SIG-M5 (cell line): ENCODE measurements around the gene VEGFC.

Experiments used
- DNase-seq: peaks from one replicate; lab custom pipeline; 2025; lab: John Stamatoyannopoulos, UW

The VEGFC gene, protein sequence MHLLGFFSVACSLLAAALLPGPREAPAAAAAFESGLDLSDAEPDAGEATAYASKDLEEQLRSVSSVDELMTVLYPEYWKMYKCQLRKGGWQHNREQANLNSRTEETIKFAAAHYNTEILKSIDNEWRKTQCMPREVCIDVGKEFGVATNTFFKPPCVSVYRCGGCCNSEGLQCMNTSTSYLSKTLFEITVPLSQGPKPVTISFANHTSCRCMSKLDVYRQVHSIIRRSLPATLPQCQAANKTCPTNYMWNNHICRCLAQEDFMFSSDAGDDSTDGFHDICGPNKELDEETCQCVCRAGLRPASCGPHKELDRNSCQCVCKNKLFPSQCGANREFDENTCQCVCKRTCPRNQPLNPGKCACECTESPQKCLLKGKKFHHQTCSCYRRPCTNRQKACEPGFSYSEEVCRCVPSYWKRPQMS

DNA sequence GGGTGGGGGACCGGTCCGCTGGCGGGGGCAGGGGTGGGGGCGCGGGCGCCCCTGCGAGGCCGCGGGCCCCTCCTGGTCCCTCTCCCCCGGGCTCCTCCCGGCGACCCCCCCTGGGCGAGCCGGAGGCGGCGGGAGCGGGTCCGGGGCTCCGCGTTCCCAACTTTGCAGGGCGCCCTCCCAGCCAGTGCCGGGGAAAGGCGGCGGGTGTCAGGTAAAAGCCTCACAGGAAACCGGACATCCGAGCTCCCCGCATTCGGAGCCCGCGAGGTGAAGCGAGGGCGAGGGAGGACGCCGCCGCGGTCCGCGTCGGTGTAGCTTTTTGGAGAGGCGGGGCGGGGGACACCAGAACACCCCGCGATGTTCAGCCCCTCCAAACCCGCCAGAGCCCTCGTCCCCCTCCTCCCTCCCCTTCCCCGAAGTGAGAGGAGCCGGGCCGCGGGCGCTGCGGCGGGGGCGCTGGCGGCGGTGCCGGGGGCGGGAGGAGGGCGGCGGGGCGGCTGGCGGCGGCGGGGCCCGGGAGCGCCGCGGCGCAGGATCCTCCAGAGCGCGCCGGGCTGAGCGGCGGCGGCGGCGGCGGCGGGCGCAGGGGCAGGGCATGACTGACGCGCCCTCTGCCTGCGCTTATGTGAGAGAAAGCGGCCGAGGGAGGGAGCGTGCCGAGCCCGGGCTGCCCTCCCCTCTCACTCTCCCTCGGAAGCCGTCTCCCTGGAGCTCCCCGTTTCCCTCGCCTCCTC, at the start of gene VEGFC:
VEGFC (minus strand) TSS at position 597 of the 734 bp plus-strand sequence. CDS start 611 bp downstream, outside the sequence.
- DNase-seq, result no peak

DNA sequence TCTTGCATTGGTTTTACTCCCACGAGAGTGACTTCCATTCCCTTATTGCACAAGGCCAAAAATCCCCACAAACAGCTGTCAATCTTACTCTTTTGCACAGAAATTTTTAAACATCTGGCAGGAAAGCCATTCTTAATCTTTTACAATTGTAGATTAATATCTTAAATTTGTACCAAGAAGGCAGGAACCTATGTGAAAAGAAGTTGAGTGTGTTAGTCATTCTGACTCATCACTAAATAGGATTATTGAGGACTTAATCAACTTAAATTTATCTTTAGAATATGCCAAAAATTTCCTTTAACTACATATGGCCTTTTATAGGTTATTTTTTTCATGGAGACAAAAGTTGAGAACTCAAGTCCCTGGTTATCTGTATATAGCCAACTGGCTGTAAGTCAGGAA, 49.0 kb upstream of the VEGFC start:
- DNase-seq, result no peak

DNA sequence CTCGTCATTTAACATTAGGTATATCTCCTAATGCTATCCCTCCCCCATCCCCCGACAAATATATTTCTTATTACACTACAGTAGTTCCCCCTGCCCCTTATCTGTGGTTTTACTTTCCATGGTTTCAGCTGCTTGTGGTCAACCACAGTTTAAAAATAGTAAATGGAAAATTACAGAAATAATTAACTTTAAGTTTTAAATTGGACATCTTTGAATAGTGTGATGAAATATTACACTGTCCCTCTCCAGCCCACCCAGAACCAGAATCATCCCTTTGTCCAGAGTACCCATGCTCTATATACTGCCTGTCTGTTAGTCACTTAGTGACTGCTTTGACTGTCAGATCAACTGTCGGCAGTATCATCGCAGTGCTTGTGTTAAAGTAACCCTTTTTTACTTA, 47.4 kb upstream of the VEGFC start:
- DNase-seq, result no peak

DNA sequence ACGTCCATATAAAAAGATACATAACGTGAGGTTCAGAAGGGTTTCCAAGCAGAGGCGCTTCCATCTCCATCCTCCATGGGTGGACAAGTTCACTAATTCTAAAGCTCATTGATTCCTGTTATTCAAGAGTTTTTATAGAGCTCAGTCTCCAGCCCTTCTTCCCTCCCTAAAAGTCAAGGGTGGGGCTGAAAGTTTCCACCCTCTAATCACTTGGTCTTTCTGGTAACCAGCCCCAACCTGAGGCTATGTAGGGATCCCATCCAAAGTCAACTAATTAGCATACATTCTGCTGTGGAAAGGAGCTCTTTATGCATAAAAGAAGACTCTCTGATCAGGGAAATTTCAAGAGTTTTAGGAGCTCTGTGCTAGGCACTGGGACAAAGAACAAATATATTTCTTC, 46.9 kb upstream of the VEGFC start:
- no peak for DNase-seq

DNA sequence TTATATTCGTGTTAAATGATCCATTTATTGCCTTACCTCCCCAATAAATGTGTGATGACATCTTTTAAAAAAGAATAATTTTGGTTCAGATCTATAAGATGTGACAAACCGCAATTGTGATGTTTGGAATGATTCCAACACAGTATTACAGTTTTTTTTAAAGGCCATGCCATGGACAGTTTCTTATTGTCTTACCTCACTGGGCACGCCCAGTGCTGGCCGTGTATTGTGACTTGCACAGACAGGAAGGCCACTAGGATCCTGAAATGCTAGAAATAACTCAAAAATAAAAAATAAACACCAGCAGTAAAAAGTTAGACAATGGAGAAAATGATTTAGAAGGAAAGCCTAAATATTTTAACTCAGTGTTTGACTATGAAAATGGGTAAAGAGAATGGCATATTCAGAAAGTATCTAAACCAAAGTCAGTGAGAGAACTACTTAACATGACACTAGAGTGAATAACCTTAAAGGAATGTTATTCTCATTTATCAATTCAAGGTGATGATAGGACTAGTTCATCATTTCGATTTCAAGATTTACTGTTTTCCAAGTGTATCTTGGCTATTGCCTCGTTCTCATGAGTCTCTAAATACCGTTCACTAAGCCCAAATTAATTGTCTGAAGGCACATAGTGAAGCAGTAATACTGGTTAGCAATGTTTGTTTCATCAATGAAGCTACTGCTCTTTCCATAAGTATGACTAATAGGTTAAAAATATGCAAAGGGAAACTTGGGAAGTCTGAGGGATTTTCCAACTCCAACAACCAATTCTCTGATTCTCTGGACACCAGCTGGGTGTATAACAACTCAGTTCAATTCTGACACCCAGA, 46.1 kb upstream of the VEGFC start:
- no peak for DNase-seq

DNA sequence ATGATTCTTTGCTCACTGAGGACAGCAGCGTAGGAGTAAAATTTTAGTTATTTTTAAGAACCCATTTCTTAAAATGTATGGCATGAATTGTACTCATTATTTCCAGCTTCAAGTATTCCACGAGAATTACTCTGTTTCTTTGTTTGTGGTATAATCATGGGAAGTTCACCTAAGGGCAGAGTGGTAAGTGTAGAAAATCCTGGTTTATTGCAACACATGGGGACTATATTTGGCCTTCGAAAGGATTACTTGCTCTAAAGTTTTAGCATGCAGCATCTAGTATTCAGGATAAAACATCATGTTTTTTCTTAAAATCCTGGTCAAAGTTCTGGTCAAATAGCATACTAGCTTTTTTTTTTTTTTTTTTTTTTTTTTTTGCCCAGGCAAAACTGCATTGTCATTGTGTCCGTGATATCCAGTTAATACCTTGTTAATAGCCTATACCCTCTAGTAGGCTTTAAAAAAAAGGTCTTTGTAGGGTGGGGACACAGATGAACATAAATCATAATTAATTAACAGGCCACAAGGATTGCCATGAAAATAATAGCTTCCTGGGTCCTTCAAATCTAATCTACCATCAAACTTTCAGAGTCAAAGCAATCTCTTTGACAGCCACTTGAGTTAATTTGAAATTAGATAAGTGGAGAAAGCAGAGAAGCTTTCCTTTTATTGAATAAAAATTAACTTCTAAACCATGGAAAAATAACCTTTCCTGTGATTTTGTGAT, 44.6 kb upstream of the VEGFC start:
- DNase-seq, result no peak

DNA sequence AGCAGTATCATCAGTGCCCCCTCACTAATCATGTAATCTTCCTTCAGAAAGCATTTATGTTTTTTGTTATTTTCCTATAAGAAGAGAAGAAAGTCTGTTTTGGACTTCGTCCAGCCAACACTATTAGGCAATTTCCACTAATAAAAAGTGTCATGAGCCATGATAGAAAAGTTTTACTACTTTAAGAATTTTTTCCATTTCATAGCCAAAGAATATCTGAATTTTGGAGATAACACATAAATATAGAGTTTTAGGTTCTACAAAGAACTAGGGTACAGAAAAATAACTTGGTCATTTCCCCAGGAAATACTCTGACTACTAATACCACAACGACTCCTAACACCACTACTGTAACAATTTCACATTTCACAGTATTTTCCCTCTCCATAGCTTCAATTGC, 41.8 kb upstream of the VEGFC start:
- DNase-seq, result no peak

DNA sequence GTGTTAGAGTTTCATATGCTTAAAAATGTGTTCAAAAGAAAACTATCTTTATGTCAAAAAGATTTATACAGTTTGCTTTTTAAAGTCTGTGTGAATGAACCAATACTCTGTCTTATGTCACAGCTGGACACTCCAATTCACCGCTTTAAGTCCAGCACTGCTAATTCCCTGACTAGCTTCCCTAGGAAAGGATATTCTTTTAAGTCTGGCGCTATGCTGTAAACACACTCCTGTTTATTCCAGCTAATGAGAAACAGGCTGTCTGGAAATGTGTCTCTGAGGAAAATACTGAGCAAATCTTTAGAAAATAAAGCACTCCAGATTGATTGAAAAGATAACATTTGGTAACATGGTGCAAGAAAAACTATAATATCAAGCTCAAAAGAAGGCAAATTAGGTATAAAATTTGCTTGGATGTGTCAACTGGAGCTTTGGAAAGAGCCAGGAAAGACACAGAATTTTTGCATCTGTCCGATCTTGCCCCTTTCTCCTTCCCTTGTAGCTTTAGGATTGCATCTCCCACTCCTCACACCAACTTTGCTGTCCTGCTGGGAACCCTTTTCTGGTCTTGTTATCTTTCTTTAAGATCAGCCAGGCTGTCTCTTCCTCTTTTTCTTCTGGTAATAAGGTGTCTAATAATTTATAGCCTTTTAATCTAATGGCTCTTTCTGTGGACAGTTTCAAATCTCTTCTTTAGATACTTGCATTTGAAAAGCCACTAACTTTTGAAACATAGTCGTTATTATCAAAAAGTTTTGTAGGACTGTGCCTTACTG, 40.9 kb upstream of the VEGFC start:
- no peak for DNase-seq

DNA sequence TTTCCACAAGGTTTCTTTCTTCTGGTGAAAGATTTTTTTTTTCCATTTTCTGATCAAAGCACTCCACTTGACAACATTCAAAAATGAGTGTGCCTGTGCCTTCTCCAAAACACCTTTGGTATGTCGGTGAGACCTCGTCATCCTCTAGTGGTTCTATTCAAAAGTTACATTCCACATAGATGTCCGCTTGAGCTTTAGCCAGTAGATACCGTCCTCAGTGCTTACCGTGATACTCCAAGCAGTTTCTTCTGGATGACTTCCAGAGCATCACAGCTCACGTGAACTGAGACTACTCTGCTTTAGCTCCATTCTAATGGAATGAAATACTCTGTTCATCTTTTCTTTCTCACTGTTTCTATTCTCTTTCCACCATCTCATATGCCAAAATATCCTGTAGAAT, 38.2 kb upstream of the VEGFC start:
- DNase-seq, result no peak

DNA sequence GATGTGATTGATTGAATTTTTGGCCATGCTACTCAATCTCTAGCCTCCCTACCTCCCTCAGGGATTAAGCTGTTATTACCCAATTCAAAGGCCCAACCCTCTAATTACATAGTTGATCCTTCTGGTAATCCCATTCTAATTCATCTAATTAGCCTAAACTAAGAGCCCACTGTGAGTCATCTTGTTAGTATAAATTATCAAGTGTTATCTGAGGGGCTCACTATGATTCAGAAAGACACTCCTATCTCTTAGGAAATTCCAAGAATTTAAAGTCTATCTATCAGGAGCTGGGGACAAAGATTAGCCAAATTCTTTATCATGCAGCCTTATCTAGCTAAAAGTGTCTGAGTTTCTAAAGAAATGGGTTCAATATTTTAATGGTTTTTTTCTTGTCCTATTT, 32.9 kb upstream of the VEGFC start:
- no peak for DNase-seq

DNA sequence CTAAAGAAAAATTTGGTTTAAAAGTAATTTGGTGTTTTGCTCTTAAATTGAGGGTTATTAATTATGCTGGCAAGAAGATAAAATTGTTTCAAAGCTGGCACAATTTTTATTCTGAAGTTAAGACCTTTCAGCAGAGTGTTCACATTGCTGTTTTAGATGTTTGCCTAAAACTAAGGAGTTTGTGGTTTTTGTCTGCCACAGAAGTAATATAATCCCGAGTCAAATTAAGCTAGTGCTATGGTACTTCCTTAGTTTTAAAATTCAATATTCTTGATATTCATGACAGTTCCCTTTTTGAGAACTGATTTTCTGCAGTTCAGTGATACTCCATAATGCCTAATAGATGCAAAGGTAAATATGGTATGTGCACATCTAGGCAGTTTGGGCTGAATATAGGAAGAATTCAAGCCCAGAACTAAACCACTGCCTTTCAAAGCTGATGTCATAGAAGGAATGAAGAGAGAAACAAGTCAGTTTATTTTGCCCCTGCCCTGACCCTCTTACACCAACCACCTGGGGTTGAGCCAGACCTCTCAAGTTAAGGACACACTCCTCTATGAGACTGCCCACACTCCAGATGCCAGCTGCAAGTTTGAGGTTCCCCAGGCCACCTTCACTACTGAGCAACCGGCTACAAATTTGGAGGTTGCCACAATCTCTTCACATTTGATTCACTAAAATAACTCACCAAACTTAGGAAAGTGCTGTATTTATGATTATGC, 32.1 kb upstream of the VEGFC start:
- no peak for DNase-seq

DNA sequence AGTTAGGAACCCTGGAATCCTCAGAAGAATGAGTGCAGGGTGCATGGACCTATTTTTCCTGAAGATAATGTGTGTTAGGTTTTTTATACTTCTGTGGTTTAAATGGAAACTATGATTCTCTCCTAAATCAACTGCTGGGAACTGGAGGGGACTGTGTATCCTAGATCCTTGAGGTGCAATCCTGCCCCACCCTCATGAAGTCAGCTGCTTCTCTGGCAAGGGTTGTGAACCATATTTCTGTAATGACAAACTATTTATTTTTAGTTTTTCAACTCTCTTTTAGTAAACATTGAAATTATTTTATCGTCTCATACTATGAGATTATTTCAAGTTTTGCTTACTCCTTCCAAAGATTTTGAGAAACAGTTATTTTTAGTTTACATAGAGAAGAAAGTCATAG, 25.8 kb upstream of the VEGFC start:
- DNase-seq, result no peak

DNA sequence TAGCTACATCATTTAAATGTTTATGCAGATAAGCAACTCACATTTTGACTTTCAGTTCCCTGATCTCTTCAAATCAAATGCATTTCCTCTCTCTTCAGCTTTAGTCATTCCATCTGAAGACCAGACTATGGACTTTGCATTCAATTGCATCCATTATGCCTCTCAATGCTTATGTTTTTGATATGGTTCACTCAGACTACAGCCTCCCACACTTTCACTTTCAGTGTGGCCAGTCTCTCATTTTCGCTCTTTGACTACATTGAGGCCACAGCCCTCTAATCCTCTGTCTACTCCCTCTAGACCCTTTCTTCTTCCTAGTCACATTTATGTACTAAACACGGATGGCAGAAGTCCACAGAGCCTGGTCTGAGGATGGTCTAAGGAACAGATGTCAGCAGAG, 24.5 kb upstream of the VEGFC start:
- DNase-seq, result no peak

DNA sequence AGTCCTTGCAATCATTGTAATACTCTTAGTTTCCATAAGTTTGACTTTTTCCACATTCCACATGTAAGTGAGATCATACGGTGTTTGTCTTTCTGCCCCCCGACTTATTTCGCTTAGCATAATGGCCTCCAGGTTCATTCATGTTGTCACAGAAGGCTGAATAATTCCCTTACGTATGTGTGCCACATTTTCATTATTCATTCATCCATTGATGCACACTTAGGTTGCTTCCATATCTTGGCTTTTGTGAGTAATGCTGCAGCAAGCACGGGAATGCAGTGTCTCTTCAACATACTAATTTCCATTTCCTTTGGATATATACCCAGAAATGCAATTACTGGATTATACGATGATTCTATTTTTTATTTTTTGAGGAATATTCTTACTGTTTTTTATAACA, 22.0 kb upstream of the VEGFC start:
- no peak for DNase-seq

DNA sequence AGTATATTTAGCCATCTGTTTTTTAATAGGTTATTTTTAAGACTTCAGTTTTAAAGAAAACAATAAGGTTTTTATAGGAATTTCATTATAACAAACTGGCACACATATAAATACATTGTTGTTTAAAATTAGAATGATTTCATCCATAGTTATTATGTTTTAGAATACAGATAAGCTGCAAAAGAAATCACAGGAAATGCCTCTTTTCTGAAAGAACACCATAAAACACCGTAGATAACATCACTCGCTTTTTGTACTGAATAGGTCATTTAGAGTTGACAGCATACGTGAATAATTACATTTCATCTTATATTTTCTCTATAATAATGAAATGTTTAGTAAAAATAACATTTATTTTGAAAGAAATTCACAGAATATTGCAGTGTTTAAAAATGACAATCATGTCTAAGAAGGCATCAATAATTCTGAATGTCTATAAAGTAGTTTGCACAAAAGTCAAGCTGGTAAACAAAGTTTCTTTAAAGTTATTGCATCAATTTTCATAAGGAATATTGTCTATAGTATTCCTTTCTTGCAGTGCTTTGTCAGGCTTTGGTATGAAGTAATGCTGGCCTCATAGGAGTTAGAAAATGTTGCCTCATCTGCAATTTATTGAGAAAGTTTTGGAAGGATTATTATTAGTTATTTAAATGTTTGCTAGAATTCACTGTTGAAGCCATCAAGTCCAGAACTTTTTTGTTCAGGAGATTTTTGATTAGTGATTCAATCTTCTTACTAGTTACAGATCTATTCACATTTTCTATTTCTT, 17.9 kb upstream of the VEGFC start:
- no peak for DNase-seq

DNA sequence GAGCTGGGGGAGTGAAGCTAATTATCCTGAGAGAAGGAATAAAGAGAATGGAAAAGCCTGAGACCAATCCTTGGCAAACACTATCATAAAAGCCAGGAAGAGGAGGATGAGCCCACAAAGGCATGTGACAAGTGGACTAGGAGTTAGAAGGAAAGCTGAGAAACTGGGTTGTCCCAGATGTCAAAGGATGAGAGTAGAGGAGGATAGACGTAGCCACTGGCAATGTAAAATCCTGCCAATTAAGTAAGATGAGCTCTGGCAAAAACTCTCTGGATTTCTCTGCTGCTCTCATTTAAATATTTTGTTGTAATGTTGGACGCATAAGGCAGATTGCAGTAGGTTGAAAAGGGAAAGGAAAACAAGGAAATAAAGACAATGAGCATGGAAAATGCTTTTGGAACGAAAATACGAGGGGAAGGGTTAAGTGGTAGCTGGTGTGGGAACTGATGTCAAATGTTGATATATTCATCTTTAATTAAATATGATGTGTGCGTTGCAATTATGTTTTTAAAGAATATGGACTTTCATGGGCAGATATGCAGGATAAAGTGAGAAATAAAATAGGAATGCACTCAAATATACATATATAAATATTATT, 14.2 kb upstream of the VEGFC start:
- DNase-seq, result no peak

DNA sequence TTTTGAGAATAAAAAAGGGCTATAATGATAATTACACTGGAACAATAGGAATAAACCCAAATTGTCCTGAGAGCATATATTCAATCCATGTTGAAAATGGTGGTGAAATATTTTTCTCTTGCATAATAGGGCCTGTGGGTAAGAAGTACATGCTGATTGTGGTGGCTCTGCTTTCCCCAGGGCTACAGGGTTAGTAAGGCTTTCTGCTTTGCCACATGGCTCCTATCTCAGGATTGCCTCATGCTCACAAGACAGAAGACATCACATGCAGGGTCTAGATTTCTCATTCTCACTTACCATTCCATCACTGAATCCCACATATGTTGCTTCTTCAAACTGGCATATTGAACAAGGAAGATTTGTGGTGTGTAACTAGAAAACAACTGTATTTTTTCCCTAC, 12.4 kb upstream of the VEGFC start:
- no peak for DNase-seq

DNA sequence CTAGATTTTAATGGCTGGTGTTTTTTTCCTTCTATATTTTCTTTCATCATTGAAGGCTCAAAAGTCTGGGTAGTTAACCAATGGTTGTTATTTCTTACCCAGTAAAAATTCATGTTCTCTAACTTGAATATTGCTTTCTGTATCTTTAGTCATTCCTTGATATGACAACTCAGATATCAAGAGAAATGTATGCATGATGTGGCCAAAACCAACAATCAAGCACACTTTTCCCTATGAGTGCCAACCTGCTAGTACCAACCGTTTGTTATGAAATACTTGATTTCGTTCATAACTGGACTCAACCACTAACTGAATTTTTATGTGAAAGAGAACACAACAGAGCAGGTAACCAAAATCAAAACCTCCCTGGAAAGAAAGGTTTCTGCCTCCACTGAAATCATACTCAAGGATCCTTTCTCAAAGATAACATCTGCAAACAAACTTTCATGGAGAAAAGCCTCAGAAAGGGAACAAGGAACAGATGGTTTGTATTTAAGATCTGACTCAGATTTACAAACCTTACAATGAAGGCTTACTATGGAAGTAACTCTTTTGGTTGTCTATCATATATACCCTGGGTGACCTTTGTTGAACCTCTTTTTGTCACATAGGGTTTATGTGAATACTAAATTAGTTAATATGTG, 8.3 kb upstream of the VEGFC start:
- DNase-seq, result no peak

DNA sequence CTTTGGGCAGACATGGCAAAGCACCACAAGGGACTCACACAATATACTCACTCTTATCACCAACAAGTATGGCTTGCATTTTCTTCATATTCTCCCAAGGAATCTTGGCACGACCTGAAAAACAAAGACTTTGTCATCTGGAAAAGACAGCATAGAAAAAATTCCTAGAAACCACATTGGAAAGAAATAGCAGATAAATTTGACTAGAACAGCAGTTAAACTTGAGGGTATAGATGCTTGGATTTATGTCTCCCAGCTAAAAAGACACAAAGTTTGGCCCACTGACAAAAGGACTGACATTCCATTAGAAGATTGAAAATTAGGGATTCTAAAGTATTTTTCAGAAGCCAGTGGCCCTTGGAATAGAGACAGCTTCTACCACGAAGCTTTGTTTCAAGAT, 6.9 kb upstream of the VEGFC start:
- no peak for DNase-seq
